DLD1 (cell line): ENCODE measurements around the gene MED19.
"Not testable (repeated sequence)": the region's sequence is repeated elsewhere in the genome, so short reads cannot be mapped to it uniquely, and the experiment has no call there.

Experiments
- in situ Hi-C: cut with HindIII; loops from 2 replicates; pipeline ENCODE4 v1.10.0; 2017; ENCODE audit warnings: low sequenced_read_pairs

The MED19 gene

GRCh38 chr11:57709802-57710367 is 2.1 kb downstream of the MED19 start:
- in situ Hi-C loops = loop anchor here (25.0 kb wide), 1 partner anchor 102 kb away; no protein-coding TSS in a partner anchor

GRCh38 chr11:57705432-57705831 is 6.6 kb downstream of the MED19 start:
- in situ Hi-C loops = loop anchor here (25.0 kb wide), 1 partner anchor 107 kb away; no protein-coding TSS in a partner anchor

GRCh38 chr11:57704932-57705331 is 7.1 kb downstream of the MED19 start:
- in situ Hi-C loops = loop anchor here (25.0 kb wide), 1 partner anchor 107 kb away; no protein-coding TSS in a partner anchor

GRCh38 chr11:57703341-57703740 is 8.7 kb downstream of the MED19 start:
- in situ Hi-C loops = loop anchor here (25.0 kb wide), 1 partner anchor 109 kb away; no protein-coding TSS in a partner anchor

- in situ Hi-C loops = loop anchor here (25.0 kb wide), 1 partner anchor 112 kb away; no protein-coding TSS in a partner anchor
These were observed 11.6 kb downstream of the MED19 start for GRCh38 chr11:57700425-57700824.

GRCh38 chr11:57699813-57700212 is 12.2 kb downstream of the MED19 start:
- in situ Hi-C loops = loop anchor here (25.0 kb wide), 1 partner anchor 112 kb away; no protein-coding TSS in a partner anchor

- in situ Hi-C loops = no loop called here
These were observed 13.1 kb downstream of the MED19 start for GRCh38 chr11:57698843-57699365.

- in situ Hi-C loops = not testable (repeated sequence)
These were observed 21.5 kb downstream of the MED19 start for GRCh38 chr11:57690474-57690873.

- in situ Hi-C loops = no loop called here
These were observed 30.8 kb downstream of the MED19 start for GRCh38 chr11:57681168-57681567.

- in situ Hi-C loops = no loop called here
These were observed 31.5 kb downstream of the MED19 start for GRCh38 chr11:57680552-57680874.

GRCh38 chr11:57679396-57679795 is 32.6 kb downstream of the MED19 start:
- in situ Hi-C loops = no loop called here

- in situ Hi-C loops = no loop called here
These were observed 36.7 kb downstream of the MED19 start for GRCh38 chr11:57675176-57675941.

GRCh38 chr11:57674251-57674650 is 37.8 kb downstream of the MED19 start:
- in situ Hi-C loops = no loop called here

- in situ Hi-C loops = no loop called here
These were observed 43.6 kb downstream of the MED19 start for GRCh38 chr11:57668434-57668782.

- in situ Hi-C loops = no loop called here
These were observed 44.1 kb downstream of the MED19 start, which contains the start of gene ZDHHC5 for GRCh38 chr11:57667736-57668433. ZDHHC5 (plus strand) TSS chr11:57668114; CDS start chr11:57673091, 4,977 bp downstream.

GRCh38 chr11:57667117-57667735 is 44.8 kb downstream of the MED19 start:
- in situ Hi-C loops = no loop called here

GRCh38 chr11:57663975-57664374 is 48.0 kb downstream of the MED19 start:
- in situ Hi-C loops = no loop called here

GRCh38 chr11:57662893-57663292 is 49.1 kb downstream of the MED19 start:
- in situ Hi-C loops = no loop called here

- in situ Hi-C loops = no loop called here
These were observed 52.3 kb downstream of the MED19 start for GRCh38 chr11:57659669-57660068.

- in situ Hi-C loops = no loop called here
These were observed 54.0 kb downstream of the MED19 start for GRCh38 chr11:57658023-57658361.
